ENCODE results near the gene IPO8. TPM values are rescaled to one million over a fixed set of nuclear protein-coding genes. Genes with fewer than 3 reads are reported as not detected.

Gene IPO8
- total RNA-seq, 4 donors from 2014 or later = 24.0 to 49.8 (median 34.4) TPM

GRCh38 chr12:30587782-30588181 lies 107.9 kb downstream of the IPO8 start:
- no peak overlapping the region for H3K27ac ChIP-seq
- no peak overlapping the region for H3K4me3 ChIP-seq
- no peaks in the 10 kb centered on the region for H3K4me1 ChIP-seq
- DNase-seq (ENCODE audit: low spot score in 2 of 2) = no peak
- H3K9me3 ChIP-seq = no peaks in the 10 kb centered on the region
- no peaks in the 10 kb centered on the region for H3K27me3 ChIP-seq
- WGBS = 96% methylated on average over 1 of the region's 1 CpG
- H3K36me3 ChIP-seq = no peaks in the 10 kb centered on the region
- no peak for TF ChIP-seq EP300 (IDR thresholded peaks at IDR 0.05)
- no peak for TF ChIP-seq CTCF (IDR thresholded peaks at IDR 0.05)
- no peak for TF ChIP-seq POLR2A (IDR thresholded peaks at IDR 0.05)
- no peak for TF ChIP-seq POLR2AphosphoS5 (IDR thresholded peaks at IDR 0.05)

GRCh38 chr12:30585877-30586276 lies 109.8 kb downstream of the IPO8 start:
- Histone ChIP-seq H3K4me1 (no peaks in the 10 kb centered on the region), H3K36me3 (no peaks in the 10 kb centered on the region), H3K9me3 (no peaks in the 10 kb centered on the region), H3K27ac (no peak overlapping the region), H3K27me3 (no peaks in the 10 kb centered on the region), H3K4me3 (no peak overlapping the region)
- TF ChIP-seq POLR2A (IDR thresholded peaks at IDR 0.05) (no peak), CTCF (IDR thresholded peaks at IDR 0.05) (no peak), EP300 (IDR thresholded peaks at IDR 0.05) (no peak), POLR2AphosphoS5 (IDR thresholded peaks at IDR 0.05) (no peak)
- 82% methylated on average over 2 of the region's 2 CpGs for WGBS
- no peak for DNase-seq (ENCODE audit: low spot score in 2 of 2)

GRCh38 chr12:30582943-30583342 lies 112.7 kb downstream of the IPO8 start:
- H3K36me3 ChIP-seq = no peaks in the 10 kb centered on the region
- H3K9me3 ChIP-seq = no peaks in the 10 kb centered on the region
- 100% methylated on average over 1 of the region's 1 CpG for WGBS
- H3K27me3 ChIP-seq = no peaks in the 10 kb centered on the region
- no peak overlapping the region for H3K27ac ChIP-seq
- H3K4me1 ChIP-seq = no peaks in the 10 kb centered on the region
- no peak for DNase-seq (ENCODE audit: low spot score in 2 of 2)
- TF ChIP-seq POLR2A (IDR thresholded peaks at IDR 0.05) = no peak
- no peak for TF ChIP-seq EP300 (IDR thresholded peaks at IDR 0.05)
- TF ChIP-seq CTCF (IDR thresholded peaks at IDR 0.05) = no peak
- no peak for TF ChIP-seq POLR2AphosphoS5 (IDR thresholded peaks at IDR 0.05)
- no peak overlapping the region for H3K4me3 ChIP-seq

- H3K36me3 ChIP-seq = no peaks in the 10 kb centered on the region
- no peaks in the 10 kb centered on the region for H3K4me1 ChIP-seq
- H3K9me3 ChIP-seq = no peaks in the 10 kb centered on the region
- H3K27ac ChIP-seq = no peak overlapping the region
- no peaks in the 10 kb centered on the region for H3K27me3 ChIP-seq
- no peak overlapping the region for H3K4me3 ChIP-seq
- no peak for DNase-seq (ENCODE audit: low spot score in 2 of 2)
- no peak for TF ChIP-seq CTCF (IDR thresholded peaks at IDR 0.05)
- no peak for TF ChIP-seq EP300 (IDR thresholded peaks at IDR 0.05)
- TF ChIP-seq POLR2A (IDR thresholded peaks at IDR 0.05) = no peak
- no peak for TF ChIP-seq POLR2AphosphoS5 (IDR thresholded peaks at IDR 0.05)
- WGBS = 47% methylated on average over 2 of the region's 2 CpGs
Observed at GRCh38 chr12:30580344-30580743, 115.3 kb downstream of the IPO8 start.

Other genes starting within 250 kb of the IPO8 start
- 10 to 100 TPM; 16.8 to 56.8 (median 17.8) TPM for gene CAPRIN2, start 59.1 kb upstream of the IPO8 start, total RNA-seq
- 1 to 10 TPM in 2 of 4 donors, under 1 TPM in 2; 0.64 to 2.8 (median 1.3) TPM for gene TSPAN11, start 230.9 kb upstream of the IPO8 start, total RNA-seq